HG03460 (cell line): Measurements from ENCODE around the gene DYRK1A.
"Not testable (repeated sequence)": the region's sequence is repeated elsewhere in the genome, so short reads cannot be mapped to it uniquely, and the experiment has no call there.

ENCODE experiments used
- ATAC-seq: cut with Tn5 transposase; IDR thresholded peaks from one replicate; pipeline ENCODE4 v1.9.1; 2021; ENCODE audit not compliant: unreplicated experiment

Gene DYRK1A

DNA sequence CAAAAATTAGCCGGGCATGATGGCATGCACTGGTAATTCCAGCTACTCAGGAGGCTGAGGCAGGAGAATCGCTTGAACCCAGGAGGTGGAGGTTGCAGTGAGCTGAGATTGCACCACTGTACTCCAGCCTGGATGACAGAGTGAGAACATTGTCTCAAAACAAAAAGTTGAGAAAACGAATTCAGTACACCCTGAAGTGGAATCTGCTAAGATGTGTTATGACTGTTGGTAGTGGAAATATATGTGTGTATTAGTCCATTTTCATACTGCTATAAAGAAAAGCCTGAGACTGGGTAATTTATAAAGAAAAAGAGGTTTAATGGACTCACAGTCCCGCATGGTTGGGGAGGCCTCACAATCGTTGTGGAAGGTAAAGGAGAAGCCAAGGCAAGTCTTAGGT lies 158.4 kb downstream of the DYRK1A start:
- not testable (repeated sequence) for ATAC-seq

DNA sequence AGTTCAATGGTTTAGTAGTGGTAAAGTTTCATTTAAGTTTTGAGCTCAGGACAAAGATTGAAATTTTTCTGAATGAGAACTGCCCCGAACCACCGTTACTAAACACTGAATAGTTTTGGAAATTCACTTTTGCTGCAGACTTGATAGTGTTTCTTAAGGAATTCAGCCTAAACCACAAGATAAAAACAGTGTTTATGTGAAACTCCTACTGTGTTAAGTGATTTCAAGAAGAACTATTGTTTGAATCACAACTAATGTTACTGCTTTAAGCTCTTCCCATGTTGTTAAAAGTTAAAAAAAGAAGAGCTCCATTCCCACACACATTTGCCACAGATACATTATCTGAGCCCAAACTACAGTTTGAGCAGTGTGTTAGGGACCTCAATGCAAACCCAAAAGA lies 159.2 kb downstream of the DYRK1A start:
- ATAC-seq: no peak

DNA sequence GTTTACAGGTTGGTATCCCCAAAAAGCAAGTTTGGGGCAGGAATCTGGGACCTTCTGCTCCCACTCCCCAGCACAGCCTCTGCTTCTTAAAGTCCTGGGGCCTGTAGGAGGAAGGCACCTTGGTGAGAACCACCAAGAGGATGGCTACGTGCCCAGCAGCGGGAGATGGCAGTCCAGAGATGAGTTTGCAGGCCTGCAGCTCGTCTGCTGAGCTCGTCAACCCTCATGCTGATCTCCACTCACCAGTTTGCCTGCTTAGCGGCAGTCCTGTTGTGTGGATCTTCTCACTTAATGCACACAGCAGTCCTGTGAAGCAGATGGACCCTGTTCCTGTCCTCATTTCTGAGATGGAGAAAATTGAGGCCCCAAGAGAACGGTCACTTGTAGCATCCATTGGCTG lies 160.5 kb downstream of the DYRK1A start:
- ATAC-seq: no peak

DNA sequence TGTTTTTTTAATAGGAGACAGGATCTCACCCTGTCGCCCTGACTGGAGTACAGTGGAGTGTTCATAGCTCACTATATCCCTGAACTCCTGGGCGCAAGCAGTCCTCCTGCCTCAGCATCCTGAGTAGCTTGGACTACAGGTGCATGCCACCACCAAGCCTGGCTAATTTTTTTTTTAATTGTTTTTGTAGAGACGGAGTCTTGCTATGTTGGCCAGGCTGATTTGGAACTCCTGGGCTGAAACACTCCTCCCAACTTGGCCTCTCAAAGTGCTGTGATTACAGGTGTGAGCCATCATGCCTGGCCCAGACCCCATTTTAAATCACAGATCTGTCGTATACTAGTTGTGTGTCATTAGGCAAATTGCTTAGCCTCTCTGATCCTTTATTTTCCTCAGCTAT lies 161.1 kb downstream of the DYRK1A start:
- no peak for ATAC-seq

DNA sequence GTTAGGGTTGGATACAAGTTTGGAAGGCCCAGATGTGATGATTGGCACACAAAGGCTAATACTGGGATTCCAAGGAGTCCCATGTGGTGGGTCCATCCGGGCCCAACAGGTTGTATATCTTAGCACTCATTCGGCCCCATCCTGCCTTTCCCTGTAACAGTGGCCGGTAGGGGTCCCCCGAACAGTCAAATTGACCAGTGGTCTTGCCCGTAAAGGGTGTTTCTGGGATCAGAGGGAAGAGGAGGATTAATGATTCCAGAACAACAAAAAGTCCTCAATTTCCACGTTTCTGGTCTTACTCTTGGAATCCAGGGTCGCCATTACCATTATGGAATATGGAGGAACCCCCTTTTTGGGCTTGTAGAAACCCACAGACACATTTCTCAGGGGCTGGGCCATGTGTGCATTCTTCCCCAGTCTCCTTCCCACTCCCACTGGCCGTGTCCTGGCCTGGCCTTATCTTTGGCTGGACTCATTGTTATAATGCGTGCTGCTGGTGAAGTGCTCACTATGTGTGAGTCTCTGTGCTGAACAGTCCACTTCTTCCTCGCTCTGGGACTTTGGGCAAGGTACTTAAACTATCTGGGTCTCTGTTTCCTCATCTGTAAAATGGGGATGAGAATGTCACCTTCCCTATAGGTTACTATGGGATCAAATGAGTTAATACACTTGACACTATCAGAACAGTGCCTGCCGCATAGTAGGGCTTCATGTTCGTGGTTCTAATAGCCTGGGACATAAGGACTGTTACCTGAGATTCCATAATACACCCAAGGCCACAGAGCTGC lies 161.8 kb downstream of the DYRK1A start:
- no peak for ATAC-seq

DNA sequence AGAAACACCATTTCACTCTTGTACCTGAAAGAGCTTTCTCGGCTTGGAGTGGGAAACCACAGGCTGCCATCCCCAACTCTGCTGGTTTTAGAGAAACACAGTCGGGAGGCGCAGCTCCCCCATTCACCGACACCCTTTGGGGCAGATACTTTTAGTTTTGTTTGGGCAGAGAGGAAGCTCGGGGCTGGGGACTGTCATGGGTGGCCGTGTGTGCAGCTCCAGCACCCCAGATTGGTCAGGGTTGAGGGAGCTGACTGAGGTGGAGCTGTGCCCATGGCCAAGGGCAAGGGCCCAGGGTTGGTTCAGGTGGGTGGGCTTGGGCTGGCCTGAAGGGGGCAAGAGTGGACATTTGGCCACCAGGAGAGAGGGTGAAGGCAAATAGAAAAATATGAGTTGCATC lies 163.1 kb downstream of the DYRK1A start:
- no peak for ATAC-seq

DNA sequence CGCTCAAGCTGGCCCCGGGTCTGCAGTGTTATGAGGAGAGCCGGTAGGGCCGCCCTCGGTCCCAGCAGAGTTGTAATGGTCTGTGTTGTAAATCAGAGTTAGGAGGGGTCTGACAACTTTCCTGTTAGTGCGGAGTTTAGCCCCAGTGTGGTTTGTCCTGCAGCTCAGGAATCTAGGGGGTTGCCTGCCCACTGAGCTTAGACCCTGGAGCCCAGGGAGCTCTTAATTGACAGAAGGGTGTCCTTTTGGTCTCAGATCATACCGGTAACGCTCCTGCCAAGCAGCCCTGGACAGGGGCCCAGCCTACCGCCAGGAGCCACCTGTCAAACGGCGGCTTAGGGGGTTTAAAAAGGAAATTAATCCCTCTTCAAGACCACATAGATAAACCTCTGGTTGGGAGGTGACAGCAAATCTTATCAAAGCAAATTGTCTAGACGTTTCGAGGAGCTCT lies 164.4 kb downstream of the DYRK1A start:
- no peak for ATAC-seq

DNA sequence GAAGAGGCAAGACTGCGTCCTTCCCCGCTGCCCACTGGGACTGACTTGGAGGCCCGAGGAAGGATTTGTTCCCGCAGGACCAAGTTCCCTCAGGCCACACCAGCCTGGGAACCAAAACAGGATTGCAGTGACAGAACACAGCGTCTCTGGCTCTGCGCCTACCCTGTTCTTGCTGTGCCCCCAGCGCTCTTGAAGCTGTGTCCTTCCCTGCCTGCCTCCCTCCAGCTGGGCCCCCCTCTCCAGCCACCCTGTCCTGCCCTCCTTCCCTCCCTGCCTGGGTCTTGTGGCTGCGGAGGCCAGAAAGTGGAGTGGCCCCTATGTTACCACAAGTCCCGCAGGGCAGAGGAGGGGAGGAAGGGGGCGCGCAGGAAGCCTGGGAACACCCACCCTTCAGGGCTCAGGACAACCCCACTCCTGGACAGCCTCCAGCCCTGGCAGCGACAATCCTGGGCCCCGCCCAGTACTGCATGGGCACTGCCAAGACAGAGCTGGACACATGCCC lies 164.9 kb downstream of the DYRK1A start:
- no peak for ATAC-seq

DNA sequence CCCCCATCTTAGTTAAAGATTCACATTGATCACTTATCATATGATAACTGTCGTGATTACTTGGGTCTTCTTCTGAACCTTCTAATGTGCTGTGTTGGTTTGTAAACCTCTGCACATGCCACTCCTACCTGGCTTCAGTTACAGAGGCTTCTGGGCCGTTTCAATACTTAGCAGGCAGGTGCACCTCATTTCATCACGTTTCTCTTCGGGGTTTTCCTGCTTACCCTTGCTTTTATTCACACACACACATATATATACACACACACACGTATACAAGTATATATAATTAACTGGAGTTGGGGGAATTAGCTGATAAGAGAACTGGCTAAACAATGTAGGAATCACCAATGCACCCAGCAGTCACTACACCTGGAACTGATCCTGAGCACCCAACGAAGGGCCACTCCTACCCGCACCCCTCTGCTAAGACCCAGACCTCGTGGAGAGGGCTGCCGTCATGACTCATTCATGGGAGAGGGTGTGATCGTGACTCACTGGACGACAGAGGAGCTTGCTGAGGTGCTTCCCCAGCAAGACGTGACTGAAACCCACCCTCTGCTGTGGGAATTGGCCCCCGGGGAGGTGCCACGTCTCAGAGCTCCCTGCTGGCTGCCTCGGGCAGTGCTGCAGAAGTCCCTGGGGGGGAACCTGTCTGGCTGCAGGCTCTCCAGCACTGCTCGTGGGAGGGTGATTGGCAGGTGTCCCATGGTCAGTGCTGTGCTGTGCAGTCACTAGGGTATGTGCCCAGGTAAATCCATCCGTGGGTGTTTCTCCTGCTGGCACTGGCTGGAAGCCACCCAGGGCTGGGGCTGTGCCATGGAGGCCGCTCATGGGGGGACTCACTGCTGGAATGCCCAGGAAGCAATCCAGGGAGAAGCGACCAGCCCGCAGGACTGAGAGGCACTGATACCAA lies 166.6 kb downstream of the DYRK1A start:
- ATAC-seq: peak; percentile 62

DNA sequence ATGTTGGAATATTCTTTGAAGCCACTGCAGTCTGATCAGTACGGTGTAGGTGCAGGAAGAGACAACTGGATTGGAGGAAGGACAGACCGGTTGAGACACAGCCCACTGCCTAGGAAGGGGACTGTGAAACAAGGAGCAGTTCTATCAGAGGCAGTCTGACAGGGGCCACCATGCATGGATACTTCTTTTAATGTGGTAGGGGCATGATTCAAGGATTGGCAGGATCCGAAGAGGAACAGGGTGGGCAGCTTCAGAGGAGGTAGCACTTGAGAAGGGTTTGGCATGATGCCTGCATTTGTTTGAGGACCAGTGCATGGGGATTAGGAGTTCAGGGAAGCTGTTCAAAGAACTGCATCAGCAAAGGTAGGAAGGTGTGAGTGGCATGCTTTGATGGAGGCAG lies 167.9 kb downstream of the DYRK1A start:
- ATAC-seq: no peak

DNA sequence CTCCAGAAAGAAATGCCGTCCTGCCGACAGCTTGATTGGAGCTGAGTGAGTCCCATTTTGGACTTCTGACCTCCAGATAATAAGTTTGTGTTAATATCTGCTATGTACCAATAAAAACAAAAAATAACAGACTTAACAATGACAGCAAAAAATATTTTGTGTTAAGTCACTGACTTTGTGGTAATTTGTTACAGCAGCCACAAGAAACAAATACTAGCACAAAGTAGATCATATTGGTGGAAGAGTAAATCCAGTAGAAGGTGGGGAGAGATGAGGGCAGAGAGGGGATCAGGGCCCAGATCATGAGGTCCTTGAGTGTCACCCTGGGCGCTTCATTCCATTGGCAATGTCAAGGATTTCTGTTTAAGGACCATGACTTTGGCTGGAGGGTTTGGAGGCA lies 168.6 kb downstream of the DYRK1A start:
- no peak for ATAC-seq

DNA sequence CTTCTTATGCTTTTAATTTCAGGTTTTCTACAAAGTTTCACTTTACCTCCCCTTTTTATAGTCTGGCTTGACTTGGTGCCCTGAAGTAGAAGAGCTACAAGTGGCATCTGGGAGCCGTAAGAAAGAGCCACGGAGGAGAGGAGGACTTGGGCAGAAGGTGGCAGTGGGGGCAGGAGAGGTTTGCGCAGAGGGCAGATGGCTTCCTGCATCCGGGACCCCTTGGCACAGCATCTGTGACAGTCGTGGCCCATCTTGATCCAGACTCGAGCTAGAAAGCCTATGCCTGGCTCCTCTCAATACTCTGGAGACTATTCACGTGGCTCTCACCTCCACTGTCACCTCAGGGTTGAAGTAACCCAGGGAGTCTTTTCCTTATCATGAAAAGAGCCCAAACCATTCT lies 169.1 kb downstream of the DYRK1A start:
- ATAC-seq: no peak

DNA sequence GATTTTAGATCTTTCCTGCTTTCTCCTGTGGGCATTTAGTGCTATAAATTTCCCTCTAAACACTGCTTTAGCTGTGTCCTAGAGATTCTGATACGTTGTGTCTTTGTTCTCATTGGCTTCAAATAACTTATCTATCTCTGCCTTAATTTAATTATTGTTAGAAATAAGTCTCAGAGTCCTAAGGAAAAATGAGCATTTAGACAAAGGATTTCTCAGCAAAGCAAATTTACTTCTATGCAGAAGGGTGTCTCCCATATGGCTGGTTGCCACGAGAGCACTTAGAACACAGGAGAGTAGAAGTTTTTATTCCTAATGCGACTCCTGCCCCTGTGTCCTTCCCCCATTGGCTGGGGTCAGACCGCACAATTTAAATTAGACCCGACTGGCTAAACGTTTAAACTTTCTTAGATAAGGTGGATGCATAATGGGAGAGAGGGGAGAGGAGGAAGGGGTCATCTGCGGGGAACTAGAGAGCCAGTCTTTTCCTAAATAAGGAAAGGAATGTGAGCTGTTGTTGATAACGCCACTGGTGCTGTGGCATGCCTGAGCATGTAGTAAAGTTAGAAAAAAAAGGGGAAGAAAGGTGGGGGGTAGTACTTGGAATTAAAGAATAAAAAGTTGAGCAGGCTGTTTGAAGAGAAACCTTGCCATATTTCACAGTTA lies 170.2 kb downstream of the DYRK1A start:
- no peak for ATAC-seq

DNA sequence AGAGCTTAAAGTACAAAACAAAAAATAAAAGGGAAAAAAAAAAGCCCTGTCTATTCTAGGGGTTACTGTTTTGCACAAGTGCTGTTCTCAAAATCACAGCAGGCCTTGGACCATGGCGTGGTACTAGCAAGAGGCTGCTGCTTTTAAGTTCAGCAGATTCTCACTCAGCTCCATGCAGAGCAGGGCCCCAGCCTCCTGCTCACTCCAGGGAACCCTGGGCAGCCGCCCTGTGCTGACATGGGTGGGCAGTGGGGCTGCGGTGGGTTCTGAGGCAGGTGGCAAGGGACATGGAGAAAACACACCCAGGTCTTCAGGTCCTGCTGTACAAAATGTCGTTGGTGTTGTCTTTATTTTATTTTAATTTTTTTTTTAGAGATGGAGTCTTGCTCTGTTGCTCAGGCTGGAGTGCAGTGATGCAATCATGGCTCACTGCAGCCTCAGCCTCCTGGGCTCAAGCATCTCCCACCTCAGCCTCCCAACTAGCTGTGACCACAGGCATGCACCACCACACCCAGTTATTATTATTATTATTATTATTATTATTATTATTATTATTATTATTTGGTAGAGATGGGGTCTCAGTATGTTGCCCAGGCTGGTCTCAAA lies 170.9 kb downstream of the DYRK1A start:
- ATAC-seq: no peak

DNA sequence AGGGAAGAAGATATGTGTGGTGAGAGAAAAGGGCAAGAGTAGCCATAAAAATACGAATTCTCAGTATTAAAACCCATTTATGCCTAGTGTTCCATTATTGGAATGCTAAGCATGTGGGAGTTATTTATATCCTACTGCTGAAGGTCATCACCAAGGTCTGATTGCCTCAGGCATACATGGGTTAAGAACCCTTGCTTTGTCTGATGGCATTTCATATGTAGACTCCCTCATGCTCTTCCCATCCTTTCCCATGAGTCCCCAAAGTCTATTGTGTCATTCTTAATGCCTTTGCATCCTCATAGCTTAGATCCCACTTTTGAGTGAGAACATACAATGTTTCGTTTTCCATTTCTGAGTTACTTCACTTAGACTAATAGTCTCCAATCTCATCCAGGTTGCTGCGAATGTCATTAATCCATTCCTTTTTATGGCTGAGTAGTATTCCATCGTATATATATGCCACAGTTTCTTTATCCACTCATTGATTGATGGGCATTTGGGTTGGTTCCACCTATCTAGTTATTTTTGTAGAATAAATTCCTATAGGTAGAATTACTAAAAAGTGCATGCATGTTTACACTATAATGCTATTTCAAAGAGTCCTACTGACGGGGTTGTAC lies 172.5 kb downstream of the DYRK1A start:
- no peak for ATAC-seq

DNA sequence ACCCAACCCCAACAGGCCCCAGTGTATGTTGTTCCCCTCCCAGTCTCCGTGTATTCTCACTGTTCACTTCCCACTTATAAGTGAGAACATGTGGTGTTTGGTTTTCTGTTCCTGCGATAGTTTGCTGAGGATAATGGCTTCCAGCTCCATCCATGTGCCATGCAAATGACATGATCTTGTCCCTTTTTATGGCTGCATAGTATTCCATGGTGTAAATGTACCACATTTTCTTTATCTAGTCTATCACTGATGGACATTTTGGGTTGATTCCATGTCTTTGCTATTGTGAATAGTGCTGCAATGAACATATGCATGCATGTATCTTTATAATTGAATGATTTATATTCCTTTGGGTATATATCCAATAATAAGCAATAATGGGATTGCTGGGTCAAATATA lies 174.6 kb downstream of the DYRK1A start:
- ATAC-seq: not testable (repeated sequence)

DNA sequence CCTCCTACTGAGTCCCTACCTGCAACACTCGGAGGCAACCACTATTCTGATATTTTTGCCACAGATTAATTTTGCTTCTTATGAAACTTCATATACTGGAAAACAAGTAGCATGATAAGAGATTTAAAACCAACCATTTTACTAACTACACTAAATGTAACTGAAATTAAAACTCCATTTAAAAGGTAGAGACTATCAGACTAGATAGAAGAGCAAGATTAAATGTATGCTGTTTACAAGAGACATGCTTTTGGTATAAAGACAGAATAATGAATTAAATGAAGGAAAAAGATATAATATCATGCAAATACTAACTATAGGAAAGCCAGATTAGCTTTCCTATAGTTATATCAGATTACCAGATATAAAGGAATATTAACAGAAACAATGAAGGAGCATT lies 175.9 kb downstream of the DYRK1A start:
- no peak for ATAC-seq

DNA sequence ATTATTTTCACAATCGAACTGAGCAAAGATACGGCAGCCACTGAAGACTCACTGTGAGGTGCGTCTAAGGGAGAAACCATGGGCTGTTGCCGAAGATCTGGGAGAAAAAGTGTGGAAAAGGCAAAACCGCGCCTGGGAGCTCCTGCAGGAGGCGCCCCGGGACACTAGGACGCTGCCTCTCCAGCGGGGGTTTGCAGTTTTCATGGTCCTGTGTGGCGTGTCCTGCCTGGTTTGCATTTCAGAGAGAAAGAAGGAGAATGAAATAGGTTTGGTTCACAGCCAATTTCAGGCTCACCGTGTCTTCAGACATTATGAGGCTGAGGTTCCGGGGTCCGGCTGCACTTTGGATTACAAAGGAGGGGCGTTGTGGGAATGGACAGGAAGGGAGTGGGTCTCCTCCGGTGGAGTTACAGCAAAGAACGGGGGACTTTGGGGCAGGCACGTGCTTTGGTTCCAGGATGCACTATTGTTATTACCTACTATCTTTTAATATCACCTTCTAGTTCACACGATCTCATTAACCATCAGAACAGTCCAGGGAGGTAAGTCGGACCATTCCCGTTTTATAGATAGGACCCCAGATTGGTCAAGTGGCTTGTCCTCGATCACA lies 179.8 kb downstream of the DYRK1A start:
- no peak for ATAC-seq

DNA sequence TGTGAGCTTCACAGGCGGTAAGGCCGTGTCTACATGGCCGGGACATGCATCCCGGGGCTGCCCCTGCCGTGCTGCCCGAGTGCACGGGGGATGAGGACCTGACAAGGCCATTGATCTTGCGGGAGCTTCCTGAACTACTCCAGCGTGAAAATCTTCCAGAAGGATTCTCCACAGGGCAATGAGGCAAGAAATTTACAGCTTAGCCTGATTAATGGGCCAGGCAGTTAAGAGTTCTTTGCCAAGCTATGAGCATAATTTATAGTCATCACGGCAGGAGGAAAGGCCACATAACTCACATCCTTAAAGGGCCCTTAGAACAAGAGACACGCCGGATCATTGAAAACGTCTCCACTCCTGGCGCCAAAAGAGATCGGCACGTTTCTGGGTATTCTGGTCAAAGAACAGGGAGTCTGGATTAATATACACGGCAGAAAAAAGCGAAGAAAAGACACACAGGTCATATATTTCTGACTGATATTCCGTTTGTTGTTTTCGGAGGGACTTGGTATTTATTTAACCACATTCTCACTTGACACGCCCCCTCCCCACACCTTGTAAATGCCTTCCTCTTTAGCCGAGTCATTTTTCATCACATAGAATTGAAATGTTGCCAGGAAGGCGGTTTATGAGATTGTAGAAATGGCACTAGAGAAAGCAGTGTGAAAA lies 180.5 kb downstream of the DYRK1A start:
- ATAC-seq: no peak
